Small intestine (tissue), 16 donors: ENCODE data around the gene CEP104. TPM values are rescaled to one million over a fixed set of nuclear protein-coding genes. Genes with fewer than 3 reads are reported as not detected.
A peak's percentile ranks its signal among the peaks of the same experiment; 100 is the strongest.

Source experiments
- DNase-seq, 2 donors: peaks; one replicate each; pipeline versions ENCODE4 v3.0.0 to v3.0.0-alpha.2; 2013
- FAIRE-seq: peaks from 2 replicates; lab custom pipeline; 2012; peaks lifted over from hg19 to GRCh38; lab: Jason Lieb, UNC
- H3K27ac ChIP-seq, 3 donors: one replicate each; pipeline ENCODE4 v1.5.1; 2013; ENCODE audit warnings: low read length in 2 of 3, mild to moderate bottlenecking in 2 of 3, control low read depth in 1 of 3, inconsistent platforms in 1 of 3, low read depth in 1 of 3, moderate library complexity in 1 of 3
- H3K27me3 ChIP-seq, 3 donors: one replicate each; pipeline ENCODE4 v1.6.1; 2013; ENCODE audit warnings: low read length in 3 of 3, inconsistent platforms in 1 of 3; ENCODE audit not compliant: control insufficient read depth in 3 of 3, insufficient read depth in 3 of 3
- H3K36me3 ChIP-seq, 3 donors: one replicate each; pipeline ENCODE4 v1.6.1; 2013; ENCODE audit warnings: low read length in 3 of 3, inconsistent platforms in 1 of 3, low read depth in 1 of 3, mild to moderate bottlenecking in 1 of 3, moderate library complexity in 1 of 3; ENCODE audit not compliant: control insufficient read depth in 3 of 3, insufficient read depth in 2 of 3
- H3K4me1 ChIP-seq, 3 donors: one replicate each; pipeline ENCODE4 v1.6.1; 2013; ENCODE audit warnings: low read length in 2 of 3, inconsistent platforms in 1 of 3, low read depth in 1 of 3, mild to moderate bottlenecking in 1 of 3, moderate library complexity in 1 of 3; ENCODE audit not compliant: control insufficient read depth in 3 of 3, insufficient read depth in 2 of 3
- H3K4me3 ChIP-seq, 3 donors: one replicate each; pipeline ENCODE4 v1.5.1; 2013; ENCODE audit warnings: low read length in 3 of 3, control low read depth in 1 of 3, inconsistent platforms in 1 of 3, low read depth in 1 of 3, mild to moderate bottlenecking in 1 of 3, moderate library complexity in 1 of 3
- H3K9me3 ChIP-seq, 2 donors: one replicate each; pipeline ENCODE4 v1.6.1; 2013; ENCODE audit warnings: low read depth in 1 of 2, low read length in 1 of 2; ENCODE audit not compliant: control insufficient read depth in 2 of 2, insufficient read depth in 1 of 2
- WGBS, 3 donors: extraction: QIAGEN DNeasy Blood & Tissue Kit; methylation state at CpG; one replicate each; pipeline ENCODE4 v1.1.7; 2013; 5-methylcytosine and 5-hydroxymethylcytosine counted together
- long read RNA-seq, 10 donors: transcript quantifications; one replicate each; lab custom pipeline, GENCODE V29; 2026
- polyA plus RNA-seq, 4 donors: library from polyadenylated mRNA; stranded (reverse) in 3 of 4; unstranded in 1 of 4; fragments of 200-250 nt in 3 of 4; fragments of 120-200 nt in 1 of 4; gene quantifications; one replicate each; pipeline versions ENCODE4 v1.2.1 to v1.2.3, GENCODE V29; 2013
- donor health status: healthy with polysubstance abuse.
- donor health status: control.
- donor health status: control.
- donor health status: Bipolar disorder and iron deficiency.
- donor health status: healthy.

The CEP104 gene
- polyA plus RNA-seq: 10 to 100 TPM in 2 of 4 donors, 1 to 10 TPM in 2; 8.7 to 26.4 (median 10.8) TPM
- long read RNA-seq, donor 1: 0 reads
- long read RNA-seq, donor 2: 0 reads
- long read RNA-seq, donor 3, partial matches to known transcripts: 0 of 1 reads
- long read RNA-seq, donor 3, other reads (novel, unspliced or antisense): 0 of 1 reads
- long read RNA-seq, donor 4: 0 reads
- long read RNA-seq, donor 5: 0 reads
- long read RNA-seq, donor 6, partial matches to known transcripts: 0 of 1 reads
- long read RNA-seq, donor 6, other reads (novel, unspliced or antisense): 0 of 1 reads
- long read RNA-seq, donor 7: 0 reads
- long read RNA-seq, donor 8: 0 reads
- long read RNA-seq, donor 9: 0 reads
- long read RNA-seq, donor 10, partial matches to known transcripts: 0 of 1 reads
- long read RNA-seq, donor 10, other reads (novel, unspliced or antisense): 0 of 1 reads

- H3K9me3 ChIP-seq: no peaks in the 10 kb centered on the region
- H3K27me3 ChIP-seq: no peaks in the 10 kb centered on the region
- FAIRE-seq: no peak
- peak; percentile 99 for DNase-seq
- peak within 1 kb of the TSS; percentile 60 to 87 (median 63) for H3K27ac ChIP-seq
- H3K36me3 ChIP-seq: peaks cover 0 to 13% (median 0%) of the 10 kb centered on the region in 3 donors
- H3K4me3 ChIP-seq: peak within 1 kb of the TSS; percentile 88 to 94 (median 91)
- 0 to 1% (median 1%) methylated on average over 51 to 73 of the region's 73 CpGs for WGBS, 3 donors
- H3K4me1 ChIP-seq: peaks cover 2 to 13% (median 7%) of the 10 kb centered on the region in 3 donors
Measured at GRCh38 chr1:3856923-3857790, at the start of gene CEP104, which contains the start of gene DFFB. TSS of gene CEP104 (minus strand) at chr1:3857211. CDS start at chr1:3852407, 4,804 bp downstream. TSS of gene DFFB (plus strand) at chr1:3857476. CDS start at chr1:3857604, 128 bp downstream.

DNA sequence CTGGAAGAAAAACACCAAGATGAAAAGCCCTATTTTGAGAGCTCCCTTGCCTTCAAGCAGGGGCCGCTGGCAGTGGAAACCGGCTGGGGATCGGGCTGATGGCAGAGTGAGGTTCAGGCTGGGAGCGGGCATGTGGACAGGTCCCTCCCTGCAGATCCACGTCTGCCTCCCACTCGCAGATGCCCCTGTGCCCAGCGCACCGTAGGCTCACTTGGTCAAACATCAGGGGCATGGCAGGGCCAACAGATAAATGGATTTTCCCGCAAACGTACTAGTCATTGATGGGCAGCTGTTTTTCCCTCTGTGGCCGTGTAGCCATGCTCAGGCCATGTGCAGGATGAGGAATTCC lies 49.6 kb upstream of the CEP104 start:
- no peak overlapping the region for H3K27ac ChIP-seq
- no peak for FAIRE-seq
- H3K9me3 ChIP-seq: no peaks in the 10 kb centered on the region
- WGBS, 3 donors: 86 to 92% (median 89%) methylated on average over 11 of the region's 11 CpGs
- no peaks in the 10 kb centered on the region for H3K4me1 ChIP-seq
- no peaks in the 10 kb centered on the region for H3K36me3 ChIP-seq
- no peak for DNase-seq
- H3K4me3 ChIP-seq: no peak overlapping the region
- H3K27me3 ChIP-seq: peaks cover 0 to 2% (median 2%) of the 10 kb centered on the region in 3 donors

GRCh38 chr1:3905953-3906671 lies 49.1 kb upstream of the CEP104 start:
- Histone ChIP-seq H3K9me3 (no peaks in the 10 kb centered on the region), H3K4me1 (no peaks in the 10 kb centered on the region), H3K4me3 (no peak overlapping the region), H3K36me3 (no peaks in the 10 kb centered on the region), H3K27me3 (peaks cover 0 to 2% (median 2%) of the 10 kb centered on the region in 3 donors), H3K27ac (no peak overlapping the region)
- WGBS, 3 donors: 77 to 82% (median 79%) methylated on average over 18 of the region's 18 CpGs
- no peak for FAIRE-seq
- DNase-seq: peak in 1 of 2 donors; percentile 15

GRCh38 chr1:3905266-3905952 lies 48.4 kb upstream of the CEP104 start:
- Histone ChIP-seq H3K9me3 (no peaks in the 10 kb centered on the region), H3K36me3 (no peaks in the 10 kb centered on the region), H3K27me3 (peaks cover 0 to 2% (median 0%) of the 10 kb centered on the region in 3 donors), H3K4me3 (no peak overlapping the region), H3K27ac (no peak overlapping the region), H3K4me1 (no peaks in the 10 kb centered on the region)
- WGBS, 3 donors: 91 to 93% (median 93%) methylated on average over 19 of the region's 19 CpGs
- FAIRE-seq (no peak), DNase-seq (no peak)

GRCh38 chr1:3904843-3905185 lies 47.8 kb upstream of the CEP104 start:
- Histone ChIP-seq H3K27ac (no peak overlapping the region), H3K9me3 (no peaks in the 10 kb centered on the region), H3K4me3 (no peak overlapping the region), H3K27me3 (peaks cover 0 to 2% (median 0%) of the 10 kb centered on the region in 3 donors), H3K4me1 (no peaks in the 10 kb centered on the region), H3K36me3 (no peaks in the 10 kb centered on the region)
- DNase-seq (no peak), FAIRE-seq (no peak)
- 89 to 95% (median 91%) methylated on average over 4 of the region's 4 CpGs for WGBS, 3 donors

DNA sequence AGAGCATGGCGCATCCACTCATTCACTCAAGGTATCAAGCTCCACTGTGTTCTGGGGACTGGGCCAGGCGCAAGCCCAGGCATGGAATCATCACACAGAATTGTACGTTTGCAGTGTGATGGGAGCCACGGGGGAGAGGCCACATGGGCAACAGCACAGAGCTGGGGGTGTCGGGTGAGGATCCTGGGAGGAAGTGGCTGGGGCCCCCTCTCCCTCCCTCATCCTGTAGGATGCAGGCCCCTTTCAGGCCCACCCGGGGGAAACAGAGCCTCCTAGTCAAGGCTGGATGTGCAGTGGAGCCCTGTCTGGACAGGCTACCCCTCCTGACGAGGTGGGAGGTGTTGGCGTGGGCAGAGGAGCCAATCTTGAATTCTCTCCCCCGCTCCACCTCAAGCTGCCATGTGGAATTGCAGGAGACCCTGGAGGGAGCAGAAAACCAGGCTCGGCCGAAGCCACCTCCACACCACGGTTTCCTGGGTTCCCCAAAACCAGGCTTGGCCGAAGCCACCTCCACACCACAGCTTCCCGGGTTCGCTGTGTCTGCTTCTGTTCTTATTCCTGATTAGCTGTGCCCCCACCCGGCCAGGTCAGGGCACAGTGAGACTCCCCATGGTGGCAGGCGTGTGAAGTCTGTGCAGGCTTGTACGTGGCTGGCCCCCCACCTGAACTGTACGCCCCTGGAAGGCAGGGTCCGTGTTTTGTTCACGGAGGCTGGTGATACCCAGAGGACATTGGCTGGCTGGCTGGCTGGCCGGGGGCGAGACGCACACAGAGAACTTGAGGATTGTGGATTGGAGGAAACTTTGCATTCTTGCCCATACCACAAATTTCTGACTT lies 47.2 kb upstream of the CEP104 start:
- WGBS, 3 donors: 78 to 85% (median 79%) methylated on average over 21 to 24 of the region's 24 CpGs
- FAIRE-seq (no peak), DNase-seq (no peak)

More for the DNA sequence above, 47.2 kb upstream of the CEP104 start:
- peaks cover 0 to 1% (median 0%) of the 10 kb centered on the region in 3 donors for H3K4me1 ChIP-seq
- no peak overlapping the region for H3K27ac ChIP-seq
- no peaks in the 10 kb centered on the region for H3K9me3 ChIP-seq
- H3K27me3 ChIP-seq: peaks cover 0 to 2% (median 0%) of the 10 kb centered on the region in 3 donors
- H3K4me3 ChIP-seq: no peak overlapping the region
- H3K36me3 ChIP-seq: no peaks in the 10 kb centered on the region
